ENCODE data around the gene TMSB10.

TMSB10 gene

DNA sequence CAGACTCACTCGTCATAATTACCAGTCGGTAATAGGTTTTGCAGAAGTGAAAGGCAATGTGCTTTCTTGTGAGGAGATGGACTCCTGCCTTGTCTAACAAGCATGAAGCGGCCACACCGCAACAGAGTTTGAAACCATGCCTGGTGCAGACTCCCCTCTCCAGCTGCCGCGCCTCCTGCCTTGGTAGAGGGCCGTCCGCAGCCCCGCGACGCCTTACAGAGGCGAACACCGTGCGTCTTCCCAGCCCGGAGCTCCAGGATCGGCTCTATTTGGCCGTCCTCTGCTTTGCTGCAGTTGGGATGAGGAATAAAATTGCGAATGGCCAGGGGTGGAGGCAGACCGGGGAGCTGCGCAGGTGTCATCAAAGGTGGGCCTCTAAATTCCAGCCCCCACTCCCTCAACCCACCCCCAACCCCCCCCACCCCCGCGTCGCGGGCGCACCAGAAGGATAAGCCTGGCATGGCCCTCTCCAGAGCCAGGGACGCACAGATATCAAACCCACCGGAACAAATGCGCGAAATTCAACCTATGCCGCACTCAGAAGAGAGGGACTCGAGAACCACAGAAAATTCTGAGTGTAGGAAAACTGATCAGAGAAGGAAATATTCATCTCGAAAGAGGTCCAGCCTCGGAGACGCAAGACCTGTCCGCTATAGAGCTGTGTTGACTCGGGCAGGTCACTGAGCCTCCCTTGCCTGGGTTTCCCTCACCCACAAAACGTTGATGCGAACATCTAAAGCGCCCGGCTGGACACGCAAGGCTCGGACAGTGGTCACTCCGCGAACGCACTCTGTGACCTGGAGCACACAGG, 25.7 kb upstream of the TMSB10 start:
- no peak for TF ChIP-seq TEAD4 (IDR thresholded peaks at IDR 0.05)
- no peak for TF ChIP-seq EGR1 (IDR thresholded peaks at IDR 0.05)
- TF ChIP-seq EP300 (IDR thresholded peaks at IDR 0.05; ENCODE audit: borderline replicate concordance), result no peak
- no peak for TF ChIP-seq TCF12 (IDR thresholded peaks at IDR 0.05; ENCODE audit: low read depth)
- no peak for TF ChIP-seq NFIC (IDR thresholded peaks at IDR 0.05)
- no peak for TF ChIP-seq CEBPB (IDR thresholded peaks at IDR 0.05)
- TF ChIP-seq RAD21 (IDR thresholded peaks at IDR 0.05; ENCODE audit: low read depth), result no peak
- TF ChIP-seq, protein P1, sequence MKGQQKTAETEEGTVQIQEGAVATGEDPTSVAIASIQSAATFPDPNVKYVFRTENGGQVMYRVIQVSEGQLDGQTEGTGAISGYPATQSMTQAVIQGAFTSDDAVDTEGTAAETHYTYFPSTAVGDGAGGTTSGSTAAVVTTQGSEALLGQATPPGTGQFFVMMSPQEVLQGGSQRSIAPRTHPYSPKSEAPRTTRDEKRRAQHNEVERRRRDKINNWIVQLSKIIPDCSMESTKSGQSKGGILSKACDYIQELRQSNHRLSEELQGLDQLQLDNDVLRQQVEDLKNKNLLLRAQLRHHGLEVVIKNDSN (IDR thresholded peaks at IDR 0.05), result no peak
- TF ChIP-seq, protein P2, sequence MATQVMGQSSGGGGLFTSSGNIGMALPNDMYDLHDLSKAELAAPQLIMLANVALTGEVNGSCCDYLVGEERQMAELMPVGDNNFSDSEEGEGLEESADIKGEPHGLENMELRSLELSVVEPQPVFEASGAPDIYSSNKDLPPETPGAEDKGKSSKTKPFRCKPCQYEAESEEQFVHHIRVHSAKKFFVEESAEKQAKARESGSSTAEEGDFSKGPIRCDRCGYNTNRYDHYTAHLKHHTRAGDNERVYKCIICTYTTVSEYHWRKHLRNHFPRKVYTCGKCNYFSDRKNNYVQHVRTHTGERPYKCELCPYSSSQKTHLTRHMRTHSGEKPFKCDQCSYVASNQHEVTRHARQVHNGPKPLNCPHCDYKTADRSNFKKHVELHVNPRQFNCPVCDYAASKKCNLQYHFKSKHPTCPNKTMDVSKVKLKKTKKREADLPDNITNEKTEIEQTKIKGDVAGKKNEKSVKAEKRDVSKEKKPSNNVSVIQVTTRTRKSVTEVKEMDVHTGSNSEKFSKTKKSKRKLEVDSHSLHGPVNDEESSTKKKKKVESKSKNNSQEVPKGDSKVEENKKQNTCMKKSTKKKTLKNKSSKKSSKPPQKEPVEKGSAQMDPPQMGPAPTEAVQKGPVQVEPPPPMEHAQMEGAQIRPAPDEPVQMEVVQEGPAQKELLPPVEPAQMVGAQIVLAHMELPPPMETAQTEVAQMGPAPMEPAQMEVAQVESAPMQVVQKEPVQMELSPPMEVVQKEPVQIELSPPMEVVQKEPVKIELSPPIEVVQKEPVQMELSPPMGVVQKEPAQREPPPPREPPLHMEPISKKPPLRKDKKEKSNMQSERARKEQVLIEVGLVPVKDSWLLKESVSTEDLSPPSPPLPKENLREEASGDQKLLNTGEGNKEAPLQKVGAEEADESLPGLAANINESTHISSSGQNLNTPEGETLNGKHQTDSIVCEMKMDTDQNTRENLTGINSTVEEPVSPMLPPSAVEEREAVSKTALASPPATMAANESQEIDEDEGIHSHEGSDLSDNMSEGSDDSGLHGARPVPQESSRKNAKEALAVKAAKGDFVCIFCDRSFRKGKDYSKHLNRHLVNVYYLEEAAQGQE (IDR thresholded peaks at IDR 0.05; ENCODE audit: low read depth), result no peak
- TF ChIP-seq YY1 (IDR thresholded peaks at IDR 0.05; ENCODE audit: low read depth), result no peak
- TF ChIP-seq FOXM1 (IDR thresholded peaks at IDR 0.05; ENCODE audit: borderline replicate concordance, low read depth), result no peak
- no peak for TF ChIP-seq CREB1 (IDR thresholded peaks at IDR 0.05; ENCODE audit: low read depth)

DNA sequence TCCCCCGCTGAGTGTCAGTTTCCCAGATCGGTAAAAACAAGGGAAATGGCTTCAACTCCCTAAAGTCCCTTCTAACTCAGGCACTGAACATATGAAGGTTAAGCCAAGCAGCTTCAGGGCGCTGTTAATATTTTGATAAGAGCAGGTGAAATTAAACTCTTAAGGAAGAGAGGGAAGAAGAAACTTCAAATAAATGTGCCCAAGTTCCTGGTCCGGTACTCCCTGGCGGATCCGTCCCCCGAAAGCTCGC, 25.1 kb upstream of the TMSB10 start:
- TF ChIP-seq, protein P3, sequence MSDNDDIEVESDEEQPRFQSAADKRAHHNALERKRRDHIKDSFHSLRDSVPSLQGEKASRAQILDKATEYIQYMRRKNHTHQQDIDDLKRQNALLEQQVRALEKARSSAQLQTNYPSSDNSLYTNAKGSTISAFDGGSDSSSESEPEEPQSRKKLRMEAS (IDR thresholded peaks at IDR 0.05), result no peak
- TF ChIP-seq YY1 (IDR thresholded peaks at IDR 0.05; ENCODE audit: low read depth) (no peak), FOXM1 (IDR thresholded peaks at IDR 0.05; ENCODE audit: borderline replicate concordance, low read depth) (no peak), TAF1 (IDR thresholded peaks at IDR 0.05; ENCODE audit: low read depth) (no peak), CEBPB (IDR thresholded peaks at IDR 0.05) (no peak), TCF12 (IDR thresholded peaks at IDR 0.05; ENCODE audit: low read depth) (no peak), RAD21 (IDR thresholded peaks at IDR 0.05; ENCODE audit: low read depth) (no peak), NFIC (IDR thresholded peaks at IDR 0.05) (no peak), TEAD4 (IDR thresholded peaks at IDR 0.05) (no peak), CREB1 (IDR thresholded peaks at IDR 0.05; ENCODE audit: low read depth) (no peak), ZBTB7A (IDR thresholded peaks at IDR 0.05; ENCODE audit: low read depth) (no peak), EP300 (IDR thresholded peaks at IDR 0.05; ENCODE audit: borderline replicate concordance) (no peak), EGR1 (IDR thresholded peaks at IDR 0.05) (no peak)
- TF ChIP-seq, protein P2 (IDR thresholded peaks at IDR 0.05; ENCODE audit: low read depth), result no peak
- TF ChIP-seq, protein P1 (IDR thresholded peaks at IDR 0.05), result no peak

DNA sequence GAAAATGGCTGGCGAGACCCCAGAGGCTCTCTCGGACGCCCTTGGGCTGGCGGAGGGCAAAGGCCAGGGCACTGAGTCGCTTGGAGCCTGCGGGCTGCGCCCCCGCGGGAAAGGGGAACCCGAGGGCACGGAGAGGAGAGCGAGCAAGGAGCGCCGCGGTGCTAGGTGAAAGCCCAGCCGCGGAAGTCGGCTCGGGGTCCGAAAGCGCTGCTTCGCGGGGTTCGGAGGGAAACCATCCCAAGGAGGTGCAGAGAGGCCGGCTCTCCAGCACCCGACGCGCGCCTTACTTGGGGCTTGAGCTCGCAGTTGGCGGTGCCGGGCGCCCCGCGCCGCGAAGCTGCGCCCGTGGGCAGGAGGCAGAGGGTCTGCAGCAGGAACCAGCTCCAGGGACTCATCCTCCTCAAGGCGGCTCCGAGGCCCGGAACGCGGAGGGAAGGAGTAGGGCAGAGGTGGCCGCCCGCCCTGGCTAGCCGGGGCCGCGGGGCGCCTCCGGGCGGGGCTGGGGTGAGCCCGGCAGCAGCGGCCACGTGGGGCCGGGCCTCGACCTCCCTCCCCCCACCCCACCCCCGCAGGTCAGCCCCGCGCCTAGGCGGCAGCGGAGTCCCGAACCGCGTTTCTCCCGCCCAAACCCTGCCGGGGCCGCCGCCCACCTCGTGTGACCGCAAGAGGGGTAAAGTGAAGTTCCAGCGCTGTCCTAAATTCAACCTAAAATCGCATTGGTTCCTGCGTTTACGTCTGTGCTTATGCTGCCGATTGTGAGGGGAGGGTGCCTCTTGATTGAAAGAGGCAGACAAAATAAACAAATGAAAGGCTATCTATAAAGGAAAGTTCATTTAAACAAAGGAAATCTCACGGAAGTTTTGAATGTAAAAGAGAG, 24.6 kb upstream of the TMSB10 start, which contains the start of gene TRABD2A:
Gene TRABD2A (minus strand): TSS at position 440 of the 877 bp plus-strand sequence. CDS start 45 bp downstream, at position 395.
- TF ChIP-seq, protein P2 (IDR thresholded peaks at IDR 0.05; ENCODE audit: low read depth), result no peak
- TF ChIP-seq, protein P3 (IDR thresholded peaks at IDR 0.05), result peak; percentile 61
- peak; percentile 43; the same call in 1 of the 2 replicates for TF ChIP-seq ZBTB7A (IDR thresholded peaks at IDR 0.05; ENCODE audit: low read depth)
- TF ChIP-seq NFIC (IDR thresholded peaks at IDR 0.05), result no peak
- TF ChIP-seq RAD21 (IDR thresholded peaks at IDR 0.05; ENCODE audit: low read depth), result no peak
- no peak for TF ChIP-seq EGR1 (IDR thresholded peaks at IDR 0.05)
- TF ChIP-seq, protein P1 (IDR thresholded peaks at IDR 0.05), result 0 out of 2 replicates have a peak, but pooled peaks have one; percentile 37
- TF ChIP-seq CEBPB (IDR thresholded peaks at IDR 0.05), result no peak
- TF ChIP-seq TCF12 (IDR thresholded peaks at IDR 0.05; ENCODE audit: low read depth), result no peak
- no peak for TF ChIP-seq TEAD4 (IDR thresholded peaks at IDR 0.05)
- TF ChIP-seq EP300 (IDR thresholded peaks at IDR 0.05; ENCODE audit: borderline replicate concordance), result no peak
- TF ChIP-seq FOXM1 (IDR thresholded peaks at IDR 0.05; ENCODE audit: borderline replicate concordance, low read depth), result no peak
- no peak for TF ChIP-seq TAF1 (IDR thresholded peaks at IDR 0.05; ENCODE audit: low read depth)
- no peak for TF ChIP-seq CREB1 (IDR thresholded peaks at IDR 0.05; ENCODE audit: low read depth)
- TF ChIP-seq YY1 (IDR thresholded peaks at IDR 0.05; ENCODE audit: low read depth), result no peak

Data from Ishikawa (cell line).